Kidney (tissue), 14 donors: Measurements from ENCODE around the gene BIVM. TPM values are rescaled to one million over a fixed set of nuclear protein-coding genes. Genes with fewer than 3 reads are reported as not detected.

ENCODE experiments used
- DNase-seq, 5 donors: peaks; one replicate each; pipeline ENCODE4 v3.0.0-alpha.2; 2013 to 2020
- FAIRE-seq: peaks from 2 replicates; lab custom pipeline; 2012; peaks lifted over from hg19 to GRCh38; lab: Jason Lieb, UNC
- H3K27ac ChIP-seq, 2 donors: one replicate each; pipeline ENCODE4 v1.7.0; 2013; ENCODE audit warnings: low read depth in 2 of 2, low read length in 2 of 2, inconsistent platforms in 1 of 2
- H3K27me3 ChIP-seq: one replicate; pipeline ENCODE4 v1.7.1; 2013; ENCODE audit warnings: low read length, inconsistent platforms; ENCODE audit not compliant: control insufficient read depth, insufficient read depth
- H3K36me3 ChIP-seq, 3 donors: one replicate each; pipeline versions ENCODE4 v1.7.0 to v1.7.1; 2013; ENCODE audit warnings: low read length in 3 of 3, control low read depth in 1 of 3, inconsistent platforms in 1 of 3; ENCODE audit not compliant: insufficient read depth in 3 of 3, control insufficient read depth in 2 of 3
- H3K4me1 ChIP-seq, 3 donors: one replicate each; pipeline versions ENCODE4 v1.7.0 to v1.7.1; 2013; ENCODE audit warnings: low read length in 3 of 3, inconsistent platforms in 1 of 3, low read depth in 1 of 3; ENCODE audit not compliant: control insufficient read depth in 2 of 3, insufficient read depth in 2 of 3
- H3K4me3 ChIP-seq, 3 donors: one replicate each; pipeline versions ENCODE4 v1.7.0 to v1.8.1; 2013; ENCODE audit warnings: low read length in 3 of 3, control low read depth in 1 of 3, inconsistent platforms in 1 of 3
- H3K9ac ChIP-seq, 3 donors: one replicate each; pipeline versions ENCODE4 v1.7.0 to v1.7.1; 2013; ENCODE audit warnings: low read length in 3 of 3, control low read depth in 1 of 3, inconsistent platforms in 1 of 3
- H3K9me3 ChIP-seq, 3 donors: one replicate each; pipeline versions ENCODE4 v1.7.0 to v1.7.1; 2013; ENCODE audit warnings: low read length in 3 of 3, control low read depth in 1 of 3, inconsistent platforms in 1 of 3; ENCODE audit not compliant: control insufficient read depth in 2 of 3, insufficient read depth in 1 of 3
- intact Hi-C: fragments of 100-400 bp; cut with DNase I; formaldehyde crosslinking; loops from one replicate; pipeline ENCODE4 v1.11.1; 2022
- polyA plus RNA-seq: library from polyadenylated mRNA; stranded (reverse); fragments of 350-450 nt; fragmentation: Illumina TruSeq; extraction: RNeasy Lipid Tissue Mini Kit (QIAGEN cat#74804); gene quantifications from one replicate; pipeline ENCODE4 v1.2.3, GENCODE V29; 2014; ENCODE audit warnings: low read depth, low replicate concordance; ENCODE audit not compliant: insufficient read depth
- total RNA-seq: library from RNA; stranded (reverse); fragmentation: NEBNext Ultra II Directional; extraction: Animal tissue kit (Norgen Biotek cat#: 25700); gene quantifications from one replicate; pipeline ENCODE4 v1.2.1, GENCODE V29; 2021
- TF ChIP-seq, protein P1 (sequence below): IDR thresholded peaks from 3 replicates; pipeline ENCODE4 v1.5.1; 2012; ENCODE audit warnings: mild to moderate bottlenecking, moderate library complexity, borderline replicate concordance; ENCODE audit not compliant: insufficient read depth; ENCODE audit errors: extremely low read depth
- donor health status: control.
- donor health status: control.
- donor health status: control.
- donor health status: control.
- donor health status: control.
- donor health status: DM: yes; HTN: yes; CAD: no.
- donor health status: Normal renal cell carcinoma (clear cell type).

BIVM gene
- total and polyA plus RNA-seq, 2 donors from 2014 or later, result 22.1 to 36.6 TPM

DNA sequence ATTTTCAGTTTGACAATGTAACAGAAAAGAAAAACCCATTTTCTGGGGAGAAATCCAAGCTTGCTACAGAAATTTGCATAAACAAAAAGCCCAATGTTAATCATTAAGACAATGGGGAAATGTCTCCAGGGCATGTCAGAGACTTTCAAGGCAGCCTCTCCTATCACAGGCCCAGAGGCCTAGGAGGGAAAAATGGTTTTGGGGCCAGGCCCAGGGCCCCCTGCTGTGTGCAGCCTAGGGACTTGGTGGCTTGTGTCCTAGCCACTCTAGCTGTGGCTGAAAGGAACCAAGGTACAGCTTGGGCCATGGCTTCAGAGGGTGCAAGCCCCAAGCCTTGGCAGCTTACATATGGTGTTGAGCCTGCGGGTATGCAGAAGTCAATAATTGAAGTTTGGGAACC is 17.3 kb upstream of the BIVM start:
- TF ChIP-seq, protein P1, sequence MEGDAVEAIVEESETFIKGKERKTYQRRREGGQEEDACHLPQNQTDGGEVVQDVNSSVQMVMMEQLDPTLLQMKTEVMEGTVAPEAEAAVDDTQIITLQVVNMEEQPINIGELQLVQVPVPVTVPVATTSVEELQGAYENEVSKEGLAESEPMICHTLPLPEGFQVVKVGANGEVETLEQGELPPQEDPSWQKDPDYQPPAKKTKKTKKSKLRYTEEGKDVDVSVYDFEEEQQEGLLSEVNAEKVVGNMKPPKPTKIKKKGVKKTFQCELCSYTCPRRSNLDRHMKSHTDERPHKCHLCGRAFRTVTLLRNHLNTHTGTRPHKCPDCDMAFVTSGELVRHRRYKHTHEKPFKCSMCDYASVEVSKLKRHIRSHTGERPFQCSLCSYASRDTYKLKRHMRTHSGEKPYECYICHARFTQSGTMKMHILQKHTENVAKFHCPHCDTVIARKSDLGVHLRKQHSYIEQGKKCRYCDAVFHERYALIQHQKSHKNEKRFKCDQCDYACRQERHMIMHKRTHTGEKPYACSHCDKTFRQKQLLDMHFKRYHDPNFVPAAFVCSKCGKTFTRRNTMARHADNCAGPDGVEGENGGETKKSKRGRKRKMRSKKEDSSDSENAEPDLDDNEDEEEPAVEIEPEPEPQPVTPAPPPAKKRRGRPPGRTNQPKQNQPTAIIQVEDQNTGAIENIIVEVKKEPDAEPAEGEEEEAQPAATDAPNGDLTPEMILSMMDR, result no peak
- intact Hi-C loops, result no loop called here
- H3K27ac ChIP-seq, result no peak overlapping the region
- H3K9ac ChIP-seq, result no peak overlapping the region
- no peaks in the 10 kb centered on the region for H3K9me3 ChIP-seq
- peaks cover 0 to 10% (median 0%) of the 10 kb centered on the region in 3 donors for H3K36me3 ChIP-seq
- DNase-seq (no peak), FAIRE-seq (no peak)
- no peaks in the 10 kb centered on the region for H3K27me3 ChIP-seq
- H3K4me3 ChIP-seq, result no peak overlapping the region
- peaks cover 0 to 2% (median 0%) of the 10 kb centered on the region in 3 donors for H3K4me1 ChIP-seq

DNA sequence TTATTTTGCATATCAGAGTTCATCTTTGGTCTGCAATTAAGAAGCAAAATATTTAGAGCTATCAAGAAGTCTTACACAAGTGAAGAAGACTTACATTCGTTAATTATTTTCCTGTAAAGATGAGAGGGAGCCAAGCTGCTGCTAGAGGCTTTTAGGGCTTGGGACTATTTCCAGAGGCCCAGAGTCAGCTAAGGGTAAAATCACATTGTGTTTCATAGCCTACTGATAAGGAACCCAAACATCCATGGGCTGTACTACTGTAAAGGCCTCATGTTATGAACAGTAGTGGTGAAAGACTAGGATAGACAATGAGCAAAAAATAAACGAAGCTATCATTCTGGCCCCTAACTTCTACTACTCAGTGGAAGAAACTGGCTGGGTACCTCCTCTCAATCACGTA is 14.4 kb upstream of the BIVM start:
- intact Hi-C loops, result no loop called here
- Histone ChIP-seq H3K9ac (no peak overlapping the region), H3K4me1 (peaks cover 0 to 2% (median 0%) of the 10 kb centered on the region in 3 donors), H3K36me3 (peaks cover 0 to 10% (median 0%) of the 10 kb centered on the region in 3 donors), H3K27me3 (no peaks in the 10 kb centered on the region), H3K4me3 (no peak overlapping the region), H3K9me3 (no peaks in the 10 kb centered on the region), H3K27ac (no peak overlapping the region)
- no peak for DNase-seq
- no peak for FAIRE-seq
- TF ChIP-seq, protein P1, result no peak

- H3K27me3 ChIP-seq, result no peaks in the 10 kb centered on the region
- FAIRE-seq (no peak), DNase-seq (no peak)
- peaks cover 0 to 2% (median 0%) of the 10 kb centered on the region in 3 donors for H3K4me1 ChIP-seq
- H3K27ac ChIP-seq, result no peak overlapping the region
- no peak overlapping the region for H3K4me3 ChIP-seq
- intact Hi-C loops, result no loop called here
- H3K9me3 ChIP-seq, result no peaks in the 10 kb centered on the region
- TF ChIP-seq, protein P1, result no peak
- peaks cover 0 to 24% (median 3%) of the 10 kb centered on the region in 3 donors for H3K36me3 ChIP-seq
- H3K9ac ChIP-seq, result no peak overlapping the region
Observed at GRCh38 chr13:102788683-102789082, 10.2 kb upstream of the BIVM start.

DNA sequence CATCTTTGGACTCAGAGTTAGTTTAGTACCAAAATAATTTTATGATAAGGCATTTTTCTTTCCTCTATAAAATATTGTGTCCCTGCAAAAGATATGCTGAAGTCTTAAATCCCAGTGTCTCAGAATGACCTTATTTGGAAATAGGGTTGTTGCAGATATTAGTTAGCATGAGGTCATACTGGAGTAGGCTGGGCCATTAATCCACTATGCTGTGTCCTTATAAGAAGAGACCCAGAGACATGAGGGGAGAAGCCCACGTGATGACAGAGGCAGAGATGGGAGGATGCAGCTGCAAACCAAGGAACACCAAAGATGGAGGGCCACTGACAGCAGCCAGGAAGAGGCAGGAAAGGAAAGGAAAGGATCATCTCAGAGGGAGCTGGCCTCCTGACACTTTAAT is 6.5 kb upstream of the BIVM start:
- intact Hi-C loops, result no loop called here
- Histone ChIP-seq H3K4me3 (no peak overlapping the region), H3K9me3 (no peaks in the 10 kb centered on the region), H3K27ac (no peak overlapping the region), H3K36me3 (peaks cover 0 to 14% (median 3%) of the 10 kb centered on the region in 3 donors), H3K4me1 (no peaks in the 10 kb centered on the region), H3K27me3 (no peaks in the 10 kb centered on the region), H3K9ac (no peak overlapping the region)
- DNase-seq (no peak), FAIRE-seq (no peak)
- TF ChIP-seq, protein P1, result no peak
